Spleen (tissue), 11 donors: ENCODE results near the gene SLC11A2. TPM values are rescaled to one million over a fixed set of nuclear protein-coding genes. Genes with fewer than 3 reads are reported as not detected.

Experiments
- DNase-seq: peaks from one replicate; pipeline ENCODE4 v3.0.0-alpha.2; 2020
- H3K27ac ChIP-seq, 8 donors: fragments of 200-600 bp; sonication (generic) in 7 of 8; 1 replicate in 4 of 8; 2 replicates in 4 of 8; pipeline versions ENCODE4 v1.5.0 to v1.8.0; 2016 to 2021; ENCODE audit warnings: inconsistent platforms in 4 of 8, mild to moderate bottlenecking in 4 of 8, moderate library complexity in 1 of 8
- H3K27me3 ChIP-seq, 7 donors: fragments of 200-600 bp; sonication (generic) in 6 of 7; replicated peaks in 1 of 7; 1 replicate in 4 of 7; 2 replicates in 3 of 7; pipeline versions ENCODE4 v1.5.0 to v1.8.0; 2016 to 2021; ENCODE audit warnings: inconsistent platforms in 3 of 7, mild to moderate bottlenecking in 1 of 7
- H3K36me3 ChIP-seq, 6 donors: fragments of 200-600 bp; sonication (generic) in 5 of 6; 1 replicate in 4 of 6; 2 replicates in 2 of 6; pipeline versions ENCODE4 v1.5.0 to v1.8.0; 2016 to 2021; ENCODE audit warnings: inconsistent platforms in 2 of 6
- H3K4me1 ChIP-seq, 6 donors: fragments of 200-600 bp; sonication (generic) in 5 of 6; 1 replicate in 3 of 6; 2 replicates in 3 of 6; pipeline versions ENCODE4 v1.5.0 to v1.8.0; 2016 to 2021; ENCODE audit warnings: inconsistent platforms in 3 of 6
- H3K4me3 ChIP-seq, 8 donors: fragments of 200-600 bp; sonication (generic) in 7 of 8; 1 replicate in 4 of 8; 2 replicates in 4 of 8; pipeline versions ENCODE4 v1.5.0 to v1.8.0; 2016 to 2021; ENCODE audit warnings: inconsistent platforms in 4 of 8, mild to moderate bottlenecking in 4 of 8, moderate library complexity in 2 of 8
- H3K9me3 ChIP-seq, 8 donors: fragments of 200-600 bp; sonication (generic) in 7 of 8; 1 replicate in 4 of 8; 2 replicates in 4 of 8; pipeline versions ENCODE4 v1.5.0 to v1.8.0; 2016 to 2021; ENCODE audit warnings: inconsistent platforms in 4 of 8
- CTCF ChIP-seq, 11 experiments: fragments of 200-600 bp in 7 of 11; fragments of 450-650 bp in 4 of 11; sonication (generic) in 4 of 11; IDR thresholded peaks in 8 of 11; conservative IDR thresholded peaks in 3 of 11; 1 replicate in 7 of 11; 2 replicates in 4 of 11; pipeline versions ENCODE4 v1.4.0 to v1.8.0; 2016 to 2021; ENCODE audit warnings: antibody characterized with exemption in 11 of 11, inconsistent platforms in 4 of 11, mild to moderate bottlenecking in 1 of 11
- POLR2A ChIP-seq, 3 donors: fragments of 450-650 bp; IDR thresholded peaks; one replicate each; pipeline ENCODE4 v1.5.1; 2017; ENCODE audit warnings: antibody characterized with exemption in 3 of 3, mild to moderate bottlenecking in 1 of 3
- POLR2AphosphoS5 ChIP-seq, 3 donors: sonication (generic); formaldehyde crosslinking; IDR thresholded peaks; one replicate each; pipeline ENCODE4 v1.5.1; 2017; ENCODE audit warnings: antibody characterized with exemption in 3 of 3
- WGBS, 5 donors: extraction: QIAGEN DNeasy Blood & Tissue Kit in 3 of 5; methylation state at CpG; one replicate each; pipeline versions ENCODE4 v1.1.5 to v1.1.7; 2013 to 2018; 5-methylcytosine and 5-hydroxymethylcytosine counted together
- intact Hi-C: fragments of 100-400 bp; cut with DNase I; formaldehyde crosslinking; loops from one replicate; pipeline ENCODE4 v1.15.0; 2023; ENCODE audit warnings: low total_unique reads
- polyA plus RNA-seq, 3 donors: library from polyadenylated mRNA; stranded (reverse); fragments of 200-250 nt; gene quantifications; one replicate each; pipeline ENCODE4 v1.2.1, GENCODE V29; 2013
- total RNA-seq, 7 donors: library from RNA; depleted of rRNA in 3 of 7; stranded (reverse); fragments of >200 nt in 3 of 7; fragmentation: NEBNext Ultra II Directional in 4 of 7; extraction: Animal tissue kit (Norgen Biotek cat#: 25700) in 4 of 7; gene quantifications; one replicate each; pipeline versions ENCODE4 v1.1.0 to v1.2.1, GENCODE V29; 2016 to 2021
- donor health status: healthy with polysubstance abuse.
- donor health status: DM: no; HTN: no; CAD: no; lungs with moderate emphysema.
- donor health status: DM: no; HTN: no; CAD: no.
- donor health status: Bipolar disorder and iron deficiency.
- donor health status: healthy.
- donor health status: DM: no; HTN: no; CAD: no.
- donor health status: DM: yes; HTN: yes; CAD: no.

The SLC11A2 gene
- total and polyA plus RNA-seq, 10 donors = 7.7 to 54.4 (median 40.7) TPM

GRCh38 chr12:51005030-51005429 is 21.2 kb downstream of the SLC11A2 start:
- TF ChIP-seq POLR2A (IDR thresholded peaks at IDR 0.05) (no peak), CTCF (IDR thresholded peaks at IDR 0.05 in 8 of 11, conservative IDR thresholded peaks at IDR 0.05 in 3 of 11) (no peak), POLR2AphosphoS5 (IDR thresholded peaks at IDR 0.05) (no peak)
- Histone ChIP-seq H3K9me3 (no peaks in the 10 kb centered on the region), H3K4me1 (peaks cover 0 to 23% (median 15%) of the 10 kb centered on the region in 6 donors), H3K36me3 (peaks cover 0 to 84% (median 39%) of the 10 kb centered on the region in 6 donors), H3K4me3 (no peak overlapping the region), H3K27me3 (no peaks in the 10 kb centered on the region), H3K27ac (no peak overlapping the region)
- intact Hi-C loops = no loop called here
- DNase-seq = no peak
- 95 to 99% (median 96%) methylated on average over 3 of the region's 3 CpGs for WGBS, 5 donors

- peaks cover 0 to 18% (median 12%) of the 10 kb centered on the region in 6 donors for H3K4me1 ChIP-seq
- no peak for TF ChIP-seq CTCF (IDR thresholded peaks at IDR 0.05 in 8 of 11, conservative IDR thresholded peaks at IDR 0.05 in 3 of 11)
- no peak for TF ChIP-seq POLR2AphosphoS5 (IDR thresholded peaks at IDR 0.05)
- TF ChIP-seq POLR2A (IDR thresholded peaks at IDR 0.05) = no peak
- DNase-seq = no peak
- peaks cover 0 to 89% (median 44%) of the 10 kb centered on the region in 6 donors for H3K36me3 ChIP-seq
- intact Hi-C loops = no loop called here
- H3K27ac ChIP-seq = no peak overlapping the region
- H3K9me3 ChIP-seq = no peaks in the 10 kb centered on the region
- WGBS, 5 donors = 72 to 91% (median 81%) methylated on average over 6 of the region's 6 CpGs
- H3K27me3 ChIP-seq = no peaks in the 10 kb centered on the region
- H3K4me3 ChIP-seq = no peak overlapping the region
These were observed 21.7 kb downstream of the SLC11A2 start for GRCh38 chr12:51004504-51004903.

- Histone ChIP-seq H3K27ac (no peak overlapping the region), H3K36me3 (peaks cover 0 to 100% (median 49%) of the 10 kb centered on the region in 6 donors), H3K9me3 (no peaks in the 10 kb centered on the region), H3K27me3 (no peaks in the 10 kb centered on the region), H3K4me1 (no peaks in the 10 kb centered on the region), H3K4me3 (no peak overlapping the region)
- intact Hi-C loops = no loop called here
- DNase-seq = no peak
- TF ChIP-seq POLR2AphosphoS5 (IDR thresholded peaks at IDR 0.05) = no peak
- no peak for TF ChIP-seq POLR2A (IDR thresholded peaks at IDR 0.05)
- TF ChIP-seq CTCF (IDR thresholded peaks at IDR 0.05 in 8 of 11, conservative IDR thresholded peaks at IDR 0.05 in 3 of 11) = no peak
- WGBS, 5 donors = 89 to 97% (median 96%) methylated on average over 1 of the region's 1 CpG
These were observed 24.4 kb downstream of the SLC11A2 start for GRCh38 chr12:51001799-51002198.

GRCh38 chr12:51000245-51000644 is 25.9 kb downstream of the SLC11A2 start:
- Histone ChIP-seq H3K27ac (no peak overlapping the region), H3K4me1 (no peaks in the 10 kb centered on the region), H3K4me3 (no peak overlapping the region), H3K36me3 (peaks cover 0 to 100% (median 63%) of the 10 kb centered on the region in 6 donors), H3K27me3 (no peaks in the 10 kb centered on the region), H3K9me3 (no peaks in the 10 kb centered on the region)
- no peak for DNase-seq
- intact Hi-C loops = no loop called here
- WGBS, 5 donors = 85 to 94% (median 94%) methylated on average over 7 of the region's 7 CpGs
- TF ChIP-seq POLR2AphosphoS5 (IDR thresholded peaks at IDR 0.05) (no peak), POLR2A (IDR thresholded peaks at IDR 0.05) (no peak), CTCF (IDR thresholded peaks at IDR 0.05 in 8 of 11, conservative IDR thresholded peaks at IDR 0.05 in 3 of 11) (no peak)
